GM21381 (cell line): Measurements from ENCODE around the gene ZNF521.

ENCODE experiments used
- ATAC-seq: cut with Tn5 transposase; IDR thresholded peaks from one replicate; pipeline ENCODE4 v1.9.1; 2021; ENCODE audit warnings: mild to moderate bottlenecking, moderate library complexity; ENCODE audit not compliant: unreplicated experiment

Gene ZNF521

GRCh38 chr18:25175558-25176517 is 176.1 kb downstream of the ZNF521 start:
- ATAC-seq = no peak

- no peak for ATAC-seq
Observed at GRCh38 chr18:25174324-25174723, 177.6 kb downstream of the ZNF521 start.

GRCh38 chr18:25171334-25171733 is 180.6 kb downstream of the ZNF521 start:
- ATAC-seq = no peak

- ATAC-seq = no peak
Observed at GRCh38 chr18:25170402-25170801, 181.6 kb downstream of the ZNF521 start.

- no peak for ATAC-seq
Observed at GRCh38 chr18:25169701-25170100, 182.3 kb downstream of the ZNF521 start.

GRCh38 chr18:25167612-25168410 is 184.2 kb downstream of the ZNF521 start:
- ATAC-seq = no peak

- no peak for ATAC-seq
Observed at GRCh38 chr18:25166113-25166512, 185.9 kb downstream of the ZNF521 start.

- peak; percentile 87 for ATAC-seq
Observed at GRCh38 chr18:25164848-25165811, 186.8 kb downstream of the ZNF521 start.

GRCh38 chr18:25164211-25164847 is 187.6 kb downstream of the ZNF521 start:
- peak; percentile 35 for ATAC-seq

GRCh38 chr18:25153426-25153825 is 198.5 kb downstream of the ZNF521 start:
- ATAC-seq = no peak

GRCh38 chr18:25147877-25148488 is 204.0 kb downstream of the ZNF521 start:
- no peak for ATAC-seq

GRCh38 chr18:25146512-25146910 is 205.5 kb downstream of the ZNF521 start:
- ATAC-seq = no peak

GRCh38 chr18:25145731-25146511 is 206.0 kb downstream of the ZNF521 start:
- ATAC-seq = no peak

GRCh38 chr18:25144820-25145219 is 207.1 kb downstream of the ZNF521 start:
- ATAC-seq = no peak

- no peak for ATAC-seq
Observed at GRCh38 chr18:25141886-25142285, 210.1 kb downstream of the ZNF521 start.

- no peak for ATAC-seq
Observed at GRCh38 chr18:25141399-25141798, 210.6 kb downstream of the ZNF521 start.

- ATAC-seq = no peak
Observed at GRCh38 chr18:25140962-25141308, 211.0 kb downstream of the ZNF521 start.

GRCh38 chr18:25140124-25140961 is 211.6 kb downstream of the ZNF521 start:
- ATAC-seq = no peak
